GM12878 (cell line): ENCODE measurements around the gene LDLRAD4. TPM values are rescaled to one million over a fixed set of nuclear protein-coding genes. Genes with fewer than 3 reads are reported as not detected.

Experiments used
- ATAC-seq: fragments of 200-7000 bp; cut with Tn5 transposase; 3 replicates; pipeline ENCODE4 v1.9.1; 2020; ENCODE audit warnings: mild to moderate bottlenecking, moderate library complexity
- BruUV-seq: library from RNA; stranded (reverse); fragments of 400-500 nt; replicated peaks from 2 replicates; lab custom pipeline; 2021; lab: Mats Ljungman, UMichigan
- CTCF ChIA-PET: fragments of 300-600 bp; sonication (Branson Sonifier 250); formaldehyde crosslinking; extraction: SDS; loops from one replicate; lab custom pipeline; 2021; ENCODE audit warnings: inconsistent platforms; lab: Yijun Ruan, JAX
- POLR2A ChIA-PET: fragments of 350-600 bp; formaldehyde crosslinking; extraction: SDS; loops from one replicate; lab custom pipeline; 2021; ENCODE audit warnings: inconsistent platforms; lab: Charles Lee
- RAD21 ChIA-PET: fragments of 300-600 bp; sonication (Branson Sonifier 250); formaldehyde crosslinking; loops from one replicate; lab custom pipeline; 2023; ENCODE audit warnings: antibody characterized with exemption; ENCODE audit not compliant: unreplicated experiment; lab: Charles Lee
- SMC1A ChIA-PET: fragments of 300-600 bp; sonication (Branson Sonifier 250); formaldehyde crosslinking; loops from one replicate; lab custom pipeline; 2023; ENCODE audit not compliant: unreplicated experiment, uncharacterized antibody; lab: Charles Lee
- DNase-seq: peaks from one replicate; pipeline ENCODE4 v3.0.0-alpha.2; 2011; ENCODE audit warnings: low read depth, low spot score
- FAIRE-seq: peaks from 3 replicates; lab custom pipeline; 2011; peaks lifted over from hg19 to GRCh38; lab: Jason Lieb, UNC
- H2AFZ ChIP-seq: 2 replicates; pipeline ENCODE4 v1.6.0; 2011; ENCODE audit warnings: low read depth, low read length, control low read depth; ENCODE audit not compliant: control insufficient read depth
- H3K27ac ChIP-seq: 2 replicates; pipeline ENCODE4 v1.5.1; 2011; ENCODE audit warnings: control low read depth; ENCODE audit not compliant: control insufficient read depth, insufficient read depth
- H3K27me3 ChIP-seq, 2 experiments: replicated peaks in 1 of 2; 2 replicates each; pipeline versions ENCODE4 v1.6.0 to v1.6.1; 2011; ENCODE audit warnings: low read length in 1 of 2; ENCODE audit not compliant: control insufficient read depth in 2 of 2, insufficient read depth in 2 of 2
- H3K36me3 ChIP-seq, 2 experiments: 2 replicates each; pipeline ENCODE4 v1.5.1; 2011; ENCODE audit warnings: low read length in 1 of 2; ENCODE audit not compliant: control insufficient read depth in 2 of 2, insufficient read depth in 2 of 2
- H3K4me1 ChIP-seq: 2 replicates; pipeline ENCODE4 v1.6.1; 2011; ENCODE audit warnings: mild to moderate bottlenecking, low read length, moderate library complexity, mixed read lengths; ENCODE audit not compliant: control insufficient read depth, insufficient read depth
- H3K4me2 ChIP-seq: 2 replicates; pipeline ENCODE4 v1.6.0; 2011; ENCODE audit warnings: control low read depth; ENCODE audit not compliant: control insufficient read depth, insufficient read depth
- H3K4me3 ChIP-seq: fragments of 200-600 bp; sonication (generic); 2 replicates; pipeline ENCODE4 v1.5.1; 2016
- H3K79me2 ChIP-seq: 2 replicates; pipeline ENCODE4 v1.6.0; 2011; ENCODE audit warnings: low read length; ENCODE audit not compliant: control insufficient read depth, insufficient read depth
- H3K9ac ChIP-seq: 2 replicates; pipeline ENCODE4 v1.8.0; 2011; ENCODE audit warnings: low read length, control low read depth, mixed read lengths; ENCODE audit not compliant: control insufficient read depth, insufficient read depth
- H3K9me3 ChIP-seq: replicated peaks from 3 replicates; pipeline ENCODE4 v1.5.1; 2011; ENCODE audit warnings: mild to moderate bottlenecking, low read length; ENCODE audit not compliant: control insufficient read depth, insufficient read depth
- H4K20me1 ChIP-seq: 2 replicates; pipeline ENCODE4 v1.6.0; 2011; ENCODE audit not compliant: control insufficient read depth, insufficient read depth
- ATF7 ChIP-seq: fragments of 450-650 bp; IDR thresholded peaks from 2 replicates; pipeline ENCODE4 v1.6.1; 2016; ENCODE audit warnings: low read depth, mild to moderate bottlenecking
- CHD1 ChIP-seq: IDR thresholded peaks from 2 replicates; pipeline ENCODE4 v1.6.1; 2012; ENCODE audit warnings: low read depth, low read length, improper control_type of control experiment
- GABPA ChIP-seq: IDR thresholded peaks from 2 replicates; pipeline ENCODE4 v1.6.1; 2014; ENCODE audit warnings: antibody characterized with exemption, low read depth, mild to moderate bottlenecking, inconsistent platforms
- HDGF ChIP-seq: fragments of 450-650 bp; IDR thresholded peaks from 2 replicates; pipeline ENCODE4 v1.6.1; 2016; ENCODE audit warnings: antibody characterized with exemption
- JUNB ChIP-seq: IDR thresholded peaks from 2 replicates; pipeline ENCODE4 v1.6.1; 2016; ENCODE audit warnings: antibody characterized with exemption, mild to moderate bottlenecking
- MTA3 ChIP-seq: IDR thresholded peaks from 2 replicates; pipeline ENCODE4 v1.6.1; 2012; ENCODE audit warnings: low read length, inconsistent platforms, borderline replicate concordance
- SREBF1 ChIP-seq: IDR thresholded peaks from 2 replicates; pipeline ENCODE4 v1.6.1; 2012; ENCODE audit warnings: mild to moderate bottlenecking, low read length
- TBL1XR1 ChIP-seq: IDR thresholded peaks from 2 replicates; pipeline ENCODE4 v1.6.1; 2012; ENCODE audit warnings: low read depth, low read length, improper control_type of control experiment
- TCF7 ChIP-seq: IDR thresholded peaks from 2 replicates; pipeline ENCODE4 v1.6.1; 2014; ENCODE audit warnings: antibody characterized with exemption, borderline replicate concordance
- WRNIP1 ChIP-seq: IDR thresholded peaks from 2 replicates; pipeline ENCODE4 v1.6.1; 2011; ENCODE audit warnings: low read depth, low read length, improper control_type of control experiment, borderline replicate concordance
- YY1 ChIP-seq: IDR thresholded peaks from 2 replicates; pipeline ENCODE4 v1.6.1; 2011; ENCODE audit warnings: low read depth, mild to moderate bottlenecking, low read length
- WGBS: methylation state at CpG from one replicate; pipeline ENCODE4 v1.1.6; 2016; ENCODE audit warnings: low lambda C conversion rate; ENCODE audit not compliant: insufficient replicate concordance, insufficient coverage; ENCODE audit errors: missing lambda C conversion rate; 5-methylcytosine and 5-hydroxymethylcytosine counted together
- in situ Hi-C: fragments of 300-500 bp; cut with MboI; formaldehyde crosslinking; loops from 9 replicates; pipeline ENCODE4 v1.14.3; 2018; ENCODE audit warnings: mixed read lengths
- intact Hi-C: fragments of 100-400 bp; cut with micrococcal nuclease; formaldehyde crosslinking; loops from one replicate; pipeline ENCODE4 v1.14.2; 2022; ENCODE audit not compliant: unreplicated experiment
- polyA plus RNA-seq, 11 experiments: library from polyadenylated mRNA; depleted of rRNA in 4 of 11; unstranded in 6 of 11; stranded (reverse) in 5 of 11; fragments of >200 nt; fragmentation: Nextera tagmentation in 4 of 11; fragmentation: Illumina TruSeq in 1 of 11; extraction: Ambion mirVana in 4 of 11; extraction: Trizol in 1 of 11; gene quantifications; 1 replicate in 1 of 11; 2 replicates in 10 of 11; pipeline versions ENCODE4 v1.2.1 to v1.2.3, GENCODE V29; 2011 to 2016; ENCODE audit warnings: inconsistent platforms in 2 of 11, missing spikeins in 2 of 11, low read depth in 1 of 11
- total RNA-seq, 4 experiments: library from RNA; depleted of rRNA in 3 of 4; stranded (reverse); fragments of >200 nt in 3 of 4; fragmentation: Illumina TruSeq in 1 of 4; extraction: Trizol in 1 of 4; gene quantifications; 2 replicates each; pipeline versions ENCODE4 v1.2.1 to v1.2.3, GENCODE V29; 2013 to 2021
- TF ChIP-seq, protein P1 (sequence below): fragments of 450-650 bp; IDR thresholded peaks from 2 replicates; pipeline ENCODE4 v1.6.1; 2018; ENCODE audit warnings: borderline replicate concordance, mild to moderate bottlenecking; ENCODE audit not compliant: partially characterized antibody
- TF ChIP-seq, protein P2 (sequence below): fragments of 450-650 bp; formaldehyde crosslinking; IDR thresholded peaks from 2 replicates; pipeline ENCODE4 v1.4.0; 2020; ENCODE audit warnings: mild to moderate bottlenecking, moderate library complexity
- TF ChIP-seq, protein P3 (sequence below): fragments of 450-650 bp; IDR thresholded peaks from 2 replicates; pipeline ENCODE4 v1.6.1; 2017; ENCODE audit warnings: antibody characterized with exemption, mild to moderate bottlenecking, moderate library complexity

Gene LDLRAD4
- total and polyA plus RNA-seq, 10 of the 15 experiments (the other 5 are each of a cell fraction or from before 2014, with no cell fraction given), result 2.7 to 16.8 (median 11.2) TPM

DNA sequence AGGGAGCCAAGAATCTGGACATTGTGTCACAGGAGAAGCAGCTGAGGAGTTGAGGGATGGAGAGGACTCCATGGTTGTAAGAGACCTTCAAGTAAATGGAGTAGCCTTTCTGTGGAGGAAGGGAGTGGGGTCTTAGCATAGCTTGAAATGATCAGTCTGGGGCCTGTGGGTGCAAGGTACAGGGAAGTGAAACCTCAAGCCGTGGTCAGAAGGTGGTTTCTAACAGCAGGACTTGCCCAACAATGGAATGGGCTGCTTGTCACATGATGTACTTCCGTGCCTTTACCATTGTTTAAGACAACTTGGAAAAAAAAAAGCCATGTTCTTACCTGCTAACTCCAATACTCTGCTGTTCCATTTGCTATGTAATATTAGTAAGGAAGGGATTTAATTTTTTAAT, 140.7 kb downstream of the LDLRAD4 start (continued):
- TF ChIP-seq, protein P1, sequence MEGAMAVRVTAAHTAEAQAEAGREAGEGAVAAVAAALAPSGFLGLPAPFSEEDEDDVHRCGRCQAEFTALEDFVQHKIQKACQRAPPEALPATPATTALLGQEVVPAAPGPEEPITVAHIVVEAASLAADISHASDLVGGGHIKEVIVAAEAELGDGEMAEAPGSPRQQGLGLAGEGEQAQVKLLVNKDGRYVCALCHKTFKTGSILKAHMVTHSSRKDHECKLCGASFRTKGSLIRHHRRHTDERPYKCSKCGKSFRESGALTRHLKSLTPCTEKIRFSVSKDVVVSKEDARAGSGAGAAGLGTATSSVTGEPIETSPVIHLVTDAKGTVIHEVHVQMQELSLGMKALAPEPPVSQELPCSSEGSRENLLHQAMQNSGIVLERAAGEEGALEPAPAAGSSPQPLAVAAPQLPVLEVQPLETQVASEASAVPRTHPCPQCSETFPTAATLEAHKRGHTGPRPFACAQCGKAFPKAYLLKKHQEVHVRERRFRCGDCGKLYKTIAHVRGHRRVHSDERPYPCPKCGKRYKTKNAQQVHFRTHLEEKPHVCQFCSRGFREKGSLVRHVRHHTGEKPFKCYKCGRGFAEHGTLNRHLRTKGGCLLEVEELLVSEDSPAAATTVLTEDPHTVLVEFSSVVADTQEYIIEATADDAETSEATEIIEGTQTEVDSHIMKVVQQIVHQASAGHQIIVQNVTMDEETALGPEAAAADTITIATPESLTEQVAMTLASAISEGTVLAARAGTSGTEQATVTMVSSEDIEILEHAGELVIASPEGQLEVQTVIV, result no peak

DNA sequence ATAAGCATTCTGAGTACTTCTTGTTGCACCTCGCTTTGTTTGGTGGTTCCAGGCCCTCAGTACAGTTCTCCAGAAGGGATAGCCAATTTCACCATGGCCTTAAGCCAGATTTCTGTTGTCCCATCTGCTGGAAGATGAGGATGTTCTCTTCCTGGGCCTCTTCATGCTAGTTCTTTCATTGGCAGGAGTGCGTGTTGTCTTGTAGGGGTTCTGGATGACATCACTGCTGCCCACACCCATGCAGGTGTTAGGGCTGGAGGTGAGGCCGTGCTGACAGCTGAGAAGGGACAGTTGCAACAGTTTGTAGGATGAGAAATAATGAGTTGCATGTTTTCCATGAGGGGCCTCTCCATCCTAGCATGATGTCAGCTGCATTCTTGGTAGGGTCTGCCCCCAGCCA, 142.9 kb downstream of the LDLRAD4 start:
- Histone ChIP-seq H3K4me2 (no peak overlapping the region), H3K79me2 (no peaks in the 10 kb centered on the region), H3K36me3 (no peaks in the 10 kb centered on the region), H4K20me1 (no peaks in the 10 kb centered on the region), H3K27ac (no peak overlapping the region), H3K27me3 (no peaks in the 10 kb centered on the region), H3K4me1 (peaks cover 6% of the 10 kb centered on the region), H3K4me3 (no peak overlapping the region), H3K9me3 (no peaks in the 10 kb centered on the region; the same call in 2 of the 3 replicates), H2AFZ (no peak overlapping the region), H3K9ac (no peak overlapping the region)
- in situ Hi-C loops, result no loop called here
- no peak for FAIRE-seq
- no peak for DNase-seq
- ATAC-seq, result no peak
- ChIA-PET POLR2A (no interaction called here), RAD21 (no interaction called here), SMC1A (no interaction called here), CTCF (no interaction called here)
- intact Hi-C loops, result no loop called here
- BruUV-seq, result no TSS peak
- WGBS, result 19% methylated on average over 3 of the region's 3 CpGs
- TF ChIP-seq WRNIP1 (no peak), SREBF1 (no peak), MTA3 (no peak), ATF7 (no peak), CHD1 (no peak), YY1 (no peak), TCF7 (no peak), HDGF (no peak), JUNB (no peak), TBL1XR1 (no peak), GABPA (no peak)
- TF ChIP-seq, protein P2, sequence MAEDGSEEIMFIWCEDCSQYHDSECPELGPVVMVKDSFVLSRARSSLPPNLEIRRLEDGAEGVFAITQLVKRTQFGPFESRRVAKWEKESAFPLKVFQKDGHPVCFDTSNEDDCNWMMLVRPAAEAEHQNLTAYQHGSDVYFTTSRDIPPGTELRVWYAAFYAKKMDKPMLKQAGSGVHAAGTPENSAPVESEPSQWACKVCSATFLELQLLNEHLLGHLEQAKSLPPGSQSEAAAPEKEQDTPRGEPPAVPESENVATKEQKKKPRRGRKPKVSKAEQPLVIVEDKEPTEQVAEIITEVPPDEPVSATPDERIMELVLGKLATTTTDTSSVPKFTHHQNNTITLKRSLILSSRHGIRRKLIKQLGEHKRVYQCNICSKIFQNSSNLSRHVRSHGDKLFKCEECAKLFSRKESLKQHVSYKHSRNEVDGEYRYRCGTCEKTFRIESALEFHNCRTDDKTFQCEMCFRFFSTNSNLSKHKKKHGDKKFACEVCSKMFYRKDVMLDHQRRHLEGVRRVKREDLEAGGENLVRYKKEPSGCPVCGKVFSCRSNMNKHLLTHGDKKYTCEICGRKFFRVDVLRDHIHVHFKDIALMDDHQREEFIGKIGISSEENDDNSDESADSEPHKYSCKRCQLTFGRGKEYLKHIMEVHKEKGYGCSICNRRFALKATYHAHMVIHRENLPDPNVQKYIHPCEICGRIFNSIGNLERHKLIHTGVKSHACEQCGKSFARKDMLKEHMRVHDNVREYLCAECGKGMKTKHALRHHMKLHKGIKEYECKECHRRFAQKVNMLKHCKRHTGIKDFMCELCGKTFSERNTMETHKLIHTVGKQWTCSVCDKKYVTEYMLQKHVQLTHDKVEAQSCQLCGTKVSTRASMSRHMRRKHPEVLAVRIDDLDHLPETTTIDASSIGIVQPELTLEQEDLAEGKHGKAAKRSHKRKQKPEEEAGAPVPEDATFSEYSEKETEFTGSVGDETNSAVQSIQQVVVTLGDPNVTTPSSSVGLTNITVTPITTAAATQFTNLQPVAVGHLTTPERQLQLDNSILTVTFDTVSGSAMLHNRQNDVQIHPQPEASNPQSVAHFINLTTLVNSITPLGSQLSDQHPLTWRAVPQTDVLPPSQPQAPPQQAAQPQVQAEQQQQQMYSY, result no peak
- TF ChIP-seq, protein P3, sequence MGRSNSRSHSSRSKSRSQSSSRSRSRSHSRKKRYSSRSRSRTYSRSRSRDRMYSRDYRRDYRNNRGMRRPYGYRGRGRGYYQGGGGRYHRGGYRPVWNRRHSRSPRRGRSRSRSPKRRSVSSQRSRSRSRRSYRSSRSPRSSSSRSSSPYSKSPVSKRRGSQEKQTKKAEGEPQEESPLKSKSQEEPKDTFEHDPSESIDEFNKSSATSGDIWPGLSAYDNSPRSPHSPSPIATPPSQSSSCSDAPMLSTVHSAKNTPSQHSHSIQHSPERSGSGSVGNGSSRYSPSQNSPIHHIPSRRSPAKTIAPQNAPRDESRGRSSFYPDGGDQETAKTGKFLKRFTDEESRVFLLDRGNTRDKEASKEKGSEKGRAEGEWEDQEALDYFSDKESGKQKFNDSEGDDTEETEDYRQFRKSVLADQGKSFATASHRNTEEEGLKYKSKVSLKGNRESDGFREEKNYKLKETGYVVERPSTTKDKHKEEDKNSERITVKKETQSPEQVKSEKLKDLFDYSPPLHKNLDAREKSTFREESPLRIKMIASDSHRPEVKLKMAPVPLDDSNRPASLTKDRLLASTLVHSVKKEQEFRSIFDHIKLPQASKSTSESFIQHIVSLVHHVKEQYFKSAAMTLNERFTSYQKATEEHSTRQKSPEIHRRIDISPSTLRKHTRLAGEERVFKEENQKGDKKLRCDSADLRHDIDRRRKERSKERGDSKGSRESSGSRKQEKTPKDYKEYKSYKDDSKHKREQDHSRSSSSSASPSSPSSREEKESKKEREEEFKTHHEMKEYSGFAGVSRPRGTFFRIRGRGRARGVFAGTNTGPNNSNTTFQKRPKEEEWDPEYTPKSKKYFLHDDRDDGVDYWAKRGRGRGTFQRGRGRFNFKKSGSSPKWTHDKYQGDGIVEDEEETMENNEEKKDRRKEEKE, result no peak
